ENCODE data around the gene SSC5D. TPM values are rescaled to one million over a fixed set of nuclear protein-coding genes. Genes with fewer than 3 reads are reported as not detected.

SSC5D gene
- polyA plus RNA-seq, 3 donors: 0.08 TPM; not detected in 2

DNA sequence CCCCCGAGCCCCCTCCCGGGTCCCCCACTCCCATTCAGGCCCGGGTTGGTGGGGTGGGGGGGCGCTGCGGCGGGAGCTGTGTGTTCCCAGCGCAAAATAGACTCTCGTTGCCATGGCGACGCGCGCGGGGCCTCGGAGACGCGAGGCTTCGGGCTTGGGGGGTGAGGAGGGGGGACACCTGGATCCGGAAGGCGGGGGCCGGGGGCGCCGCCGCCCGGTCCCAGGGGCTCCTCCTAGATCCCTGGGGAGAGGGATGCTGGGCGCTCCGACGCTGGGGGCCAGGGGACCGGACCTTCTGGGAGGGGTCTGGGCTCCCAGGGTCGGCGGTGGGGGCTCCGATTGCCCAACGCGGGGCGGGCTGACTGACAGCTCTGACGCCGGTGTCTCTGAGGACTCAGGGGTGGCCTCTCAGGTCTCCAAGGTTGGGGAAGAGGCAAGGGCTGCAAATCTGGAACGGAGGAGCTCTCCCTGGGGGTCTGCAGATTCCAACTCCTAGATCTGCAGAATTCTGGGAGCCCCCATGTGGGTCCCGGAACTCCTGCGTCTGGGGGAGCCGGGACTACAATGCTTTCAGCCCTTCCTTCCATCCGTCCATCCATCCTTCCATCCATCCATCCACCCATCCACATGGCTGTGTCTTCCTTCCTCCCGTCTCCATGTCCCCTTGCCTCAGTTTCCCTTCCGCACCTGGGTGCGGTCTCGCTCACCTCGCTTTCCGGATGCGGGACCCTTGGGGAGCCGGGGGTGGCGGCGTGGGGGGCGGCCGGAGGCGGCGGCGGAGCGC, 36.1 kb upstream of the SSC5D start:
- TF ChIP-seq, protein P1, sequence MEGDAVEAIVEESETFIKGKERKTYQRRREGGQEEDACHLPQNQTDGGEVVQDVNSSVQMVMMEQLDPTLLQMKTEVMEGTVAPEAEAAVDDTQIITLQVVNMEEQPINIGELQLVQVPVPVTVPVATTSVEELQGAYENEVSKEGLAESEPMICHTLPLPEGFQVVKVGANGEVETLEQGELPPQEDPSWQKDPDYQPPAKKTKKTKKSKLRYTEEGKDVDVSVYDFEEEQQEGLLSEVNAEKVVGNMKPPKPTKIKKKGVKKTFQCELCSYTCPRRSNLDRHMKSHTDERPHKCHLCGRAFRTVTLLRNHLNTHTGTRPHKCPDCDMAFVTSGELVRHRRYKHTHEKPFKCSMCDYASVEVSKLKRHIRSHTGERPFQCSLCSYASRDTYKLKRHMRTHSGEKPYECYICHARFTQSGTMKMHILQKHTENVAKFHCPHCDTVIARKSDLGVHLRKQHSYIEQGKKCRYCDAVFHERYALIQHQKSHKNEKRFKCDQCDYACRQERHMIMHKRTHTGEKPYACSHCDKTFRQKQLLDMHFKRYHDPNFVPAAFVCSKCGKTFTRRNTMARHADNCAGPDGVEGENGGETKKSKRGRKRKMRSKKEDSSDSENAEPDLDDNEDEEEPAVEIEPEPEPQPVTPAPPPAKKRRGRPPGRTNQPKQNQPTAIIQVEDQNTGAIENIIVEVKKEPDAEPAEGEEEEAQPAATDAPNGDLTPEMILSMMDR (IDR thresholded peaks at IDR 0.05): no peak
- H3K9ac ChIP-seq (ENCODE audit: insufficient read depth, low read length, poor library complexity, severe bottlenecking): no peak overlapping the region
- peak overlapping the region in 1 of 7 donors; percentile 50 for H3K27ac Mint-ChIP-seq
- H3K27ac ChIP-seq (ENCODE audit: low read depth in 1 of 2, low read length in 2 of 2): no peak overlapping the region
- no peaks in the 10 kb centered on the region for H3K79me2 ChIP-seq (ENCODE audit: insufficient read depth, low read length)
- WGBS (ENCODE audit: insufficient coverage): 3% methylated on average over 45 of the region's 57 CpGs
- H3K36me3 Mint-ChIP-seq: peaks cover 17 to 26% of the 10 kb centered on the region in 2 donors
- H3K4me1 ChIP-seq (ENCODE audit: control insufficient read depth in 1 of 2, insufficient read depth in 2 of 2, low read length in 2 of 2): peaks cover 5 to 10% of the 10 kb centered on the region in 2 donors
- H3K27me3 Mint-ChIP-seq (ENCODE audit: low read depth in 3 of 3): peaks cover 27 to 36% (median 29%) of the 10 kb centered on the region in 3 donors
- intact Hi-C loops (cut with micrococcal nuclease): loop anchor here (10.0 kb wide), 2 partner anchors 157 to 307 kb away; partner anchors contain the start of gene TNNT1 (in 1 of the 2)
- H2AFZ ChIP-seq (ENCODE audit: insufficient read depth, low read depth, low read length, poor library complexity, severe bottlenecking): no peak overlapping the region
- H3K4me2 ChIP-seq (replicated peaks; ENCODE audit: extremely low read depth, low read length, poor library complexity, severe bottlenecking): peak overlapping the region; percentile 2
- H3K27me3 ChIP-seq (ENCODE audit: control insufficient read depth in 2 of 2, insufficient read depth in 2 of 2, low read length in 2 of 2): peaks cover 10 to 44% of the 10 kb centered on the region in 2 donors
- peak overlapping the region in 1 of 2 donors; percentile 65 for H3K4me3 Mint-ChIP-seq
- DNase-seq: no peak
- H3K4me3 ChIP-seq (replicated peaks in 1 of 3; ENCODE audit: low read depth in 2 of 3, low read length in 3 of 3): no peak overlapping the region
- peaks cover 5 to 7% of the 10 kb centered on the region in 2 donors for H3K9me3 ChIP-seq (replicated peaks in 1 of 2; ENCODE audit: control insufficient read depth in 1 of 2, insufficient read depth in 1 of 2, low read length in 2 of 2)
- H3K4me1 Mint-ChIP-seq: peaks cover 6% of the 10 kb centered on the region
- H3K36me3 ChIP-seq (replicated peaks in 1 of 2; ENCODE audit: control insufficient read depth in 1 of 2, insufficient read depth in 2 of 2, low read length in 2 of 2): peaks cover 0 to 5% of the 10 kb centered on the region in 2 donors
- H4K20me1 ChIP-seq (ENCODE audit: insufficient read depth, low read length): peaks cover 3% of the 10 kb centered on the region
- H3K9me3 Mint-ChIP-seq: peaks cover 0 to 14% (median 9%) of the 10 kb centered on the region in 7 donors

DNA sequence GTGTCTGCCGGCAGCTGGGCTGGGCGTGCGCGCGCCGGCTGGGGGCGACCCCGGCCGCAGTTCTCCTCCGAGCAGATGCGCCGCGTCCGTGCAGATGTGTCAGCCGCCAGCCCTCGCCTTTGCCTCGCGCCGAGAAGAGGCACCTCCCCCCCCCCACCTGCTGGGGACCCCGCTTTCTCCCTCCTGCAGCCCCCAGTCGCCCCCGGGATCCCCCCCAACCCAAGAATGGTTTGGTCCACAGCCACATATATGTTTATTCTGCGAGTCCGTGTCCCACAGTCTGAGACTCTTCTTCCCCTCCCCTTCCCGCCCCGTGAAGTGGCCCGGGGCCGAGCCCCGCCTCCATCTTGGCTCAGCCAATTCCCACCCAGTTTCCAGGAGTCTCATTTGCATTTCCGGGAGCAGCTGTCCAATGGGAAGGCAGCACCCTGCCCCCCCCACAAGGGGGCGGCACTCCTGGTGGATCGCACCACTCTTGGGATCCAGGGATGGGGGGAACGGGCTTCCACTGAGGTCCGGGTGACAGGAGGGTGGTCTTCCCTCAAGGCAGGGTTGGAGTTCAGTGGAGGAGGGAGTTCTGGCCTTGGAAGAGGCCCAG, 35.4 kb upstream of the SSC5D start:
- intact Hi-C loops (cut with micrococcal nuclease): loop anchor here (10.0 kb wide), 2 partner anchors 158 to 308 kb away; partner anchors contain the start of gene TNNT1 (in 1 of the 2)
- H3K27ac ChIP-seq (ENCODE audit: low read depth in 1 of 2, low read length in 2 of 2): no peak overlapping the region
- TF ChIP-seq, protein P1 (IDR thresholded peaks at IDR 0.05): no peak
- H3K9me3 Mint-ChIP-seq: peaks cover 0 to 14% (median 9%) of the 10 kb centered on the region in 7 donors
- DNase-seq: peak in 2 of 3 donors; percentile 24 to 38
- no peak overlapping the region for H2AFZ ChIP-seq (ENCODE audit: insufficient read depth, low read depth, low read length, poor library complexity, severe bottlenecking)
- no peak overlapping the region for H3K27ac Mint-ChIP-seq
- H3K4me3 Mint-ChIP-seq: peak overlapping the region in 1 of 2 donors; percentile 9
- peaks cover 10 to 38% of the 10 kb centered on the region in 2 donors for H3K27me3 ChIP-seq (ENCODE audit: control insufficient read depth in 2 of 2, insufficient read depth in 2 of 2, low read length in 2 of 2)
- H3K27me3 Mint-ChIP-seq (ENCODE audit: low read depth in 3 of 3): peaks cover 27 to 36% (median 29%) of the 10 kb centered on the region in 3 donors
- H3K36me3 Mint-ChIP-seq: peaks cover 17 to 28% of the 10 kb centered on the region in 2 donors
- peaks cover 6% of the 10 kb centered on the region for H3K4me1 Mint-ChIP-seq
- 22% methylated on average over 29 of the region's 34 CpGs for WGBS (ENCODE audit: insufficient coverage)
- no peaks in the 10 kb centered on the region for H3K79me2 ChIP-seq (ENCODE audit: insufficient read depth, low read length)
- peaks cover 0 to 5% of the 10 kb centered on the region in 2 donors for H3K36me3 ChIP-seq (replicated peaks in 1 of 2; ENCODE audit: control insufficient read depth in 1 of 2, insufficient read depth in 2 of 2, low read length in 2 of 2)
- no peak overlapping the region for H3K4me3 ChIP-seq (replicated peaks in 1 of 3; ENCODE audit: low read depth in 2 of 3, low read length in 3 of 3)
- H3K9me3 ChIP-seq (replicated peaks in 1 of 2; ENCODE audit: control insufficient read depth in 1 of 2, insufficient read depth in 1 of 2, low read length in 2 of 2): peaks cover 5 to 7% of the 10 kb centered on the region in 2 donors
- H3K4me1 ChIP-seq (ENCODE audit: control insufficient read depth in 1 of 2, insufficient read depth in 2 of 2, low read length in 2 of 2): peaks cover 5 to 10% of the 10 kb centered on the region in 2 donors
- H3K4me2 ChIP-seq (replicated peaks; ENCODE audit: extremely low read depth, low read length, poor library complexity, severe bottlenecking): no peak overlapping the region
- no peak overlapping the region for H3K9ac ChIP-seq (ENCODE audit: insufficient read depth, low read length, poor library complexity, severe bottlenecking)
- peaks cover 3% of the 10 kb centered on the region for H4K20me1 ChIP-seq (ENCODE audit: insufficient read depth, low read length)
